ENCODE results near the gene SDK1. TPM values are rescaled to one million over a fixed set of nuclear protein-coding genes. Genes with fewer than 3 reads are reported as not detected.

The SDK1 gene
- polyA plus RNA-seq, 2 of the 4 experiments (the other 2 are of a cell fraction) = 0.12 to 0.28 TPM

GRCh38 chr7:4067874-4068273 lies 766.8 kb downstream of the SDK1 start:
- no peak for TF ChIP-seq BHLHE40 (IDR thresholded peaks at IDR 0.05; ENCODE audit: low read depth, low read length)
- no peak for TF ChIP-seq HES2 (IDR thresholded peaks at IDR 0.05)
- TF ChIP-seq E2F6 (IDR thresholded peaks at IDR 0.05; ENCODE audit: borderline replicate concordance, low read depth) = no peak
- TF ChIP-seq KDM1A (IDR thresholded peaks at IDR 0.05; ENCODE audit: low read depth) = no peak
- TF ChIP-seq FOXS1 (CRISPR knock-in tag; IDR thresholded peaks at IDR 0.05) = no peak
- TF ChIP-seq POLR2AphosphoS2 (conservative IDR thresholded peaks at IDR 0.05; ENCODE audit: low read length) = no peak
- TF ChIP-seq GATA3 (IDR thresholded peaks at IDR 0.05; ENCODE audit: borderline replicate concordance) = no peak
- TF ChIP-seq CBX2 (IDR thresholded peaks at IDR 0.05; ENCODE audit: borderline replicate concordance, low read depth) = no peak
- no peak for TF ChIP-seq CHD2 (IDR thresholded peaks at IDR 0.05; ENCODE audit: low read length, partially characterized antibody)
- TF ChIP-seq ZSCAN20 (CRISPR knock-in tag; IDR thresholded peaks at IDR 0.05) = no peak
- TF ChIP-seq MAX (IDR thresholded peaks at IDR 0.05) = no peak
- TF ChIP-seq HOXB5 (CRISPR knock-in tag; IDR thresholded peaks at IDR 0.05) = no peak
- no peak for TF ChIP-seq FOSB (CRISPR knock-in tag; IDR thresholded peaks at IDR 0.05)
- TF ChIP-seq, protein P1, sequence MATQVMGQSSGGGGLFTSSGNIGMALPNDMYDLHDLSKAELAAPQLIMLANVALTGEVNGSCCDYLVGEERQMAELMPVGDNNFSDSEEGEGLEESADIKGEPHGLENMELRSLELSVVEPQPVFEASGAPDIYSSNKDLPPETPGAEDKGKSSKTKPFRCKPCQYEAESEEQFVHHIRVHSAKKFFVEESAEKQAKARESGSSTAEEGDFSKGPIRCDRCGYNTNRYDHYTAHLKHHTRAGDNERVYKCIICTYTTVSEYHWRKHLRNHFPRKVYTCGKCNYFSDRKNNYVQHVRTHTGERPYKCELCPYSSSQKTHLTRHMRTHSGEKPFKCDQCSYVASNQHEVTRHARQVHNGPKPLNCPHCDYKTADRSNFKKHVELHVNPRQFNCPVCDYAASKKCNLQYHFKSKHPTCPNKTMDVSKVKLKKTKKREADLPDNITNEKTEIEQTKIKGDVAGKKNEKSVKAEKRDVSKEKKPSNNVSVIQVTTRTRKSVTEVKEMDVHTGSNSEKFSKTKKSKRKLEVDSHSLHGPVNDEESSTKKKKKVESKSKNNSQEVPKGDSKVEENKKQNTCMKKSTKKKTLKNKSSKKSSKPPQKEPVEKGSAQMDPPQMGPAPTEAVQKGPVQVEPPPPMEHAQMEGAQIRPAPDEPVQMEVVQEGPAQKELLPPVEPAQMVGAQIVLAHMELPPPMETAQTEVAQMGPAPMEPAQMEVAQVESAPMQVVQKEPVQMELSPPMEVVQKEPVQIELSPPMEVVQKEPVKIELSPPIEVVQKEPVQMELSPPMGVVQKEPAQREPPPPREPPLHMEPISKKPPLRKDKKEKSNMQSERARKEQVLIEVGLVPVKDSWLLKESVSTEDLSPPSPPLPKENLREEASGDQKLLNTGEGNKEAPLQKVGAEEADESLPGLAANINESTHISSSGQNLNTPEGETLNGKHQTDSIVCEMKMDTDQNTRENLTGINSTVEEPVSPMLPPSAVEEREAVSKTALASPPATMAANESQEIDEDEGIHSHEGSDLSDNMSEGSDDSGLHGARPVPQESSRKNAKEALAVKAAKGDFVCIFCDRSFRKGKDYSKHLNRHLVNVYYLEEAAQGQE (IDR thresholded peaks at IDR 0.05) = no peak
- TF ChIP-seq JUNB (IDR thresholded peaks at IDR 0.05) = no peak
- no peak for TF ChIP-seq ESRRA (IDR thresholded peaks at IDR 0.05; ENCODE audit: borderline replicate concordance, low read length)
- TF ChIP-seq EP300 (IDR thresholded peaks at IDR 0.05) = no peak
- Histone ChIP-seq H3K4me3 (no peak overlapping the region), H3K27ac (no peak overlapping the region), H3K4me1 (no peaks in the 10 kb centered on the region), H3K9me3 (no peaks in the 10 kb centered on the region), H3K4me2 (no peak overlapping the region)
- WGBS (ENCODE audit: missing lambda C conversion rate) = 33% methylated on average over 4 of the region's 4 CpGs
- ChIA-PET POLR2A (no interaction called here), CTCF (interaction anchor here (0.8 kb wide), 1 partner anchor 19 kb away, joined by 3 read pairs; no protein-coding TSS in a partner anchor)
- no peak for DNase-seq (ENCODE audit: low read depth in 1 of 2, low spot score in 1 of 2)
- no peak for ATAC-seq
- FAIRE-seq = no peak

DNA sequence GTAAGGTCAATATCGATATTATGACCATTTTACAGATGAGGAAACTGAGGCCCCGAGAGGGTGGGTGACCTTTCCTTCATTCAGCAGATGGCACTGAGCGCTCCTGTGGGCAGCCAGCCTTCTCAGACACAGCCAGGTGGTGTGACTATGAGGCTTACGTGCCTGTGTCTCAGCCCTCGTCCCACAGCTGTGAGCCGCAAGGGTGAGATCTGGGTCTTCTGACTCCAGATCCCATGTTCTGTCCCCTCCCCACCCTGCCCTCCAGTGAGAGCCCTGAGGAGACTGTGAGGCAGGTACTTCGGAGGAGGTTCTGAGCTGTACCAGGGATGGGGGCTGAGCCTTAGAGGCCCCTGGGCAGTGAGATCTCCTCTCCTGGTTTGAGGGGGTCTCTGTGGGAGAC lies 767.2 kb downstream of the SDK1 start:
- ChIA-PET CTCF (interaction anchor here (0.8 kb wide), 1 partner anchor 20 kb away, joined by 3 read pairs; no protein-coding TSS in a partner anchor), POLR2A (no interaction called here)
- TF ChIP-seq NR3C1 (IDR thresholded peaks at IDR 0.05) (no peak), RARB (CRISPR knock-in tag; IDR thresholded peaks at IDR 0.05) (no peak), ZC3H11A (IDR thresholded peaks at IDR 0.05) (no peak), NPAS2 (CRISPR knock-in tag; IDR thresholded peaks at IDR 0.05; ENCODE audit: borderline replicate concordance) (no peak), TFCP2L1 (CRISPR knock-in tag; IDR thresholded peaks at IDR 0.05) (no peak), EP300 (IDR thresholded peaks at IDR 0.05) (no peak)
- FAIRE-seq = no peak
- no peaks in the 10 kb centered on the region for H3K4me1 ChIP-seq
- H3K27ac ChIP-seq = no peak overlapping the region
- H3K4me2 ChIP-seq = no peak overlapping the region
- no peaks in the 10 kb centered on the region for H3K9me3 ChIP-seq
- no peak overlapping the region for H3K4me3 ChIP-seq
- ATAC-seq = no peak
- 42% methylated on average over 7 of the region's 7 CpGs for WGBS (ENCODE audit: missing lambda C conversion rate)
- no peak for DNase-seq (ENCODE audit: low read depth in 1 of 2, low spot score in 1 of 2)

Measured in A549 (cell line).